Endothelial cell of umbilical vein (primary cell): ENCODE measurements around the gene MGAT5B.

Source experiments
- EZH2 ChIP-seq: IDR thresholded peaks from 2 replicates; pipeline ENCODE4 v1.6.1; 2012; ENCODE audit warnings: borderline replicate concordance, low read depth, mild to moderate bottlenecking, moderate library complexity, low read length, inconsistent platforms; ENCODE audit not compliant: severe bottlenecking
- FOS ChIP-seq: IDR thresholded peaks from 2 replicates; pipeline ENCODE4 v1.6.1; 2011; ENCODE audit warnings: mild to moderate bottlenecking, low read length, moderate library complexity, borderline replicate concordance; ENCODE audit not compliant: insufficient read depth
- GATA2 ChIP-seq: IDR thresholded peaks from 2 replicates; pipeline ENCODE4 v1.7.0; 2011; ENCODE audit warnings: low read depth, mild to moderate bottlenecking, moderate library complexity, mixed read lengths, low read length; ENCODE audit not compliant: insufficient read length, insufficient read depth
- JUN ChIP-seq: IDR thresholded peaks from 2 replicates; pipeline ENCODE4 v1.6.1; 2011; ENCODE audit warnings: borderline replicate concordance, low read depth; ENCODE audit not compliant: insufficient read length, insufficient read depth
- MYC ChIP-seq: IDR thresholded peaks from one replicate; pipeline ENCODE4 v1.6.1; 2011; ENCODE audit warnings: mild to moderate bottlenecking, low read depth, low read length
- POLR2A ChIP-seq: IDR thresholded peaks from 2 replicates; pipeline ENCODE4 v1.6.1; 2012; ENCODE audit warnings: low read depth, mild to moderate bottlenecking, control low read depth, low read length
- POLR2AphosphoS5 ChIP-seq: IDR thresholded peaks from 2 replicates; pipeline ENCODE4 v1.6.1; 2012; ENCODE audit warnings: low read depth, mild to moderate bottlenecking, control low read depth, low read length, moderate library complexity; ENCODE audit not compliant: insufficient read depth
- TF ChIP-seq, protein P1 (sequence below), 2 donors: IDR thresholded peaks; 1 replicate in 1 of 2; 2 replicates in 1 of 2; pipeline ENCODE4 v1.5.1; 2011; ENCODE audit warnings: low read length in 2 of 2, mild to moderate bottlenecking in 2 of 2, moderate library complexity in 2 of 2, control low read depth in 1 of 2, inconsistent platforms in 1 of 2, low read depth in 1 of 2; ENCODE audit not compliant: insufficient read depth in 1 of 2; ENCODE audit errors: extremely low read depth in 1 of 2
- TF ChIP-seq, protein P2 (sequence below): IDR thresholded peaks from 2 replicates; pipeline ENCODE4 v1.6.1; 2011; ENCODE audit not compliant: insufficient read depth, insufficient read length

DNA sequence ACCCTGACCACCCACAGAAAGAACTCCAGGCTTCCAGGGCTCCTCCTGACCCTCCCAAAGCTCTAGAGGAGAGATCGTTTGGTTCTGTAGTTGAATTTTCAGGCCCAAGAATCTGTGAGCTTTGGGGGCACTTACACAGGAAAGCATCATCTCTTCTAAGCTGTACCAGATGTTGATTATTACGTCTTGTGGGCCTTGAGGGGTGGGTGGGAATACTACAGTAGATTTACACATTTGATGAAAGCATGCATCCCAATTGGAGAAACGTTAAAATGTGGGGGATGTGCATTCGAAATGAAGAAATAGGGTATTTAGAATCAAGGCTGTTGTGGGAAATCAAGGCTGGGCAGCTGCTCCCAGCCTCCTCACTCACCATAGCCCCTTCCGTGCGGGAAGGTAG lies 61.9 kb downstream of the MGAT5B start:
- no peak for TF ChIP-seq EZH2
- TF ChIP-seq, protein P1, sequence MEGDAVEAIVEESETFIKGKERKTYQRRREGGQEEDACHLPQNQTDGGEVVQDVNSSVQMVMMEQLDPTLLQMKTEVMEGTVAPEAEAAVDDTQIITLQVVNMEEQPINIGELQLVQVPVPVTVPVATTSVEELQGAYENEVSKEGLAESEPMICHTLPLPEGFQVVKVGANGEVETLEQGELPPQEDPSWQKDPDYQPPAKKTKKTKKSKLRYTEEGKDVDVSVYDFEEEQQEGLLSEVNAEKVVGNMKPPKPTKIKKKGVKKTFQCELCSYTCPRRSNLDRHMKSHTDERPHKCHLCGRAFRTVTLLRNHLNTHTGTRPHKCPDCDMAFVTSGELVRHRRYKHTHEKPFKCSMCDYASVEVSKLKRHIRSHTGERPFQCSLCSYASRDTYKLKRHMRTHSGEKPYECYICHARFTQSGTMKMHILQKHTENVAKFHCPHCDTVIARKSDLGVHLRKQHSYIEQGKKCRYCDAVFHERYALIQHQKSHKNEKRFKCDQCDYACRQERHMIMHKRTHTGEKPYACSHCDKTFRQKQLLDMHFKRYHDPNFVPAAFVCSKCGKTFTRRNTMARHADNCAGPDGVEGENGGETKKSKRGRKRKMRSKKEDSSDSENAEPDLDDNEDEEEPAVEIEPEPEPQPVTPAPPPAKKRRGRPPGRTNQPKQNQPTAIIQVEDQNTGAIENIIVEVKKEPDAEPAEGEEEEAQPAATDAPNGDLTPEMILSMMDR (IDR thresholded peaks at IDR 0.05; ENCODE audit: extremely low read depth in 1 of 2, insufficient read depth in 1 of 2, low read depth in 1 of 2, low read length in 2 of 2), result no peak
- no peak for TF ChIP-seq POLR2A
- no peak for TF ChIP-seq POLR2AphosphoS5
- TF ChIP-seq, protein P2, sequence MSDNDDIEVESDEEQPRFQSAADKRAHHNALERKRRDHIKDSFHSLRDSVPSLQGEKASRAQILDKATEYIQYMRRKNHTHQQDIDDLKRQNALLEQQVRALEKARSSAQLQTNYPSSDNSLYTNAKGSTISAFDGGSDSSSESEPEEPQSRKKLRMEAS, result no peak
- no peak for TF ChIP-seq JUN
- no peak for TF ChIP-seq FOS
- TF ChIP-seq GATA2, result no peak
- no peak for TF ChIP-seq MYC
